Measurements from ENCODE around the gene PMEL.
"Not testable (repeated sequence)": the region's sequence is repeated elsewhere in the genome, so short reads cannot be mapped to it uniquely, and the experiment has no call there.

Gene PMEL

DNA sequence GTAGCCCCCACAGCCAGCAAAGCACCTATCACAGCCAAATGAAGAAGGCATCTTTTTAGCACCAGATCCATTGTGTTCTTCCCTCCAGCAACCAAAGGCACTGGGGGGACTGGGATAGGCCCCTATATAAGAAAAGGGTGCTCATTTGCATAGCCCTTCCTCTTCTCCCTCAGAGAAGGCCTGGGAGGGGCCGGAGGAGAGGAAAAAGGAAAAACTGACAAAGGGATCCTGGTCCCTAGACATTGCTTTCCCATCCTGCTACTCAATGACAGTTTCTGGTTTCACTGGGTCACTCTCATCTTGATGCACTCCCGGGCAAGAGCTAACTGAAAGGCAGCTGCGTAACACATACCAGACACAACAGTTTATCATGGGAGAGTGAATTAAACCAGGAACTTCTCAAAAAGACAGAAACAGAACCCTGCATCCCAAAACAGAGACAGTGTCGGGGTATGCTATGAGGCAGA lies at the start of gene PMEL:
PMEL (minus strand) TSS at position 102 of the 467 bp plus-strand sequence; CDS start at position 71, 31 bp downstream.
- H3K9me3 ChIP-seq = no peaks in the 10 kb centered on the region
- H3K9ac ChIP-seq = peak within 1 kb of the TSS; percentile 90
- TF ChIP-seq Cebpa-rat (IDR thresholded peaks at IDR 0.05) = no peak

DNA sequence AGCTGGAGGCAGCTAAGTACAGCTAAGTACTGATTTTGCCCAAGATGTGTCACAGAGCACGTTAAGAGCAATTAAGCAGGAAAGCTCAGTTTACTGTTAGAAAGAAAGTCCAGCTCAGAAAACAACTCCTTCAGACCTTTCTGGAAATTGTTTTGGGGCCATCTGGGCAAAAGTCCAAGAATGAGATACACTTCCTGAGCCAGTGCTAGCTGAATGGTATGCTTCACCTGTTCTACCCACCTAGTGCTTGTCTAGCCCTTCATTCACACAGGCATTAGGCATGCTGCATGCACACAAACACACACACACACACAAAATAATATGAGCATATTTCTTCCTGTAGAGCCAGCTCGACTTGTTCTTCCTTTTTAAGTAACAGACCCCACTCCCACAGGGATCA lies 48.4 kb upstream of the PMEL start:
- no peak for TF ChIP-seq Cebpa-rat (IDR thresholded peaks at IDR 0.05)
- Histone ChIP-seq H3K9ac (no peak overlapping the region), H3K9me3 (no peaks in the 10 kb centered on the region), H4K20me1 (no peaks in the 10 kb centered on the region), H3K27ac (no peak overlapping the region), H3K27me3 (no peaks in the 10 kb centered on the region), H3K4me1 (no peaks in the 10 kb centered on the region), H3K4me3 (no peak overlapping the region), H3K4me2 (no peak overlapping the region), H3K36me3 (no peaks in the 10 kb centered on the region)

More for the DNA sequence above, at the start of gene PMEL:
- H4K20me1 ChIP-seq = no peaks in the 10 kb centered on the region
- no peaks in the 10 kb centered on the region for H3K27me3 ChIP-seq
- H3K27ac ChIP-seq = peak within 1 kb of the TSS; percentile 73
- H3K4me2 ChIP-seq = peak within 1 kb of the TSS; percentile 98
- H3K36me3 ChIP-seq = peaks cover 29% of the 10 kb centered on the region
- H3K4me1 ChIP-seq = peaks cover 39% of the 10 kb centered on the region
- H3K4me3 ChIP-seq = peak within 1 kb of the TSS; percentile 78

DNA sequence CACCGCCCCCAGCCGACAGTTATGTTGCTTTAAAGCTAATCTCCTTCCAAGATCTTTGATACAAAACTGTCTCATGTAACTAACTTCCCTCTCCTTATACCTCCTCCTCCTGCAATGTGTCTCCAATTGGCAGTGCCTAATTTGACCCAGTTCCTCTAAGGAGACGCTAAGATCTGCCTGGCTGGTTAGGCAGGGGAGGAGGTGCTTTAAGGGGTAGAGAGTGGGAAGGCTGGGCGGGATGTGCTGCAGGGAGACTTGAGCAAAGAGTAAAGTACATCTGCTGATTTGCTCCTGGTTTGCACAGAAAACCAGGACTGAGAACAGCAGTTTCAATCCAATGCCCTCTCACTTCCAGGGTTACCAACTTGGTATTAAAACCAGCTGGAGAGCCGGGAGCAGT lies 47.6 kb upstream of the PMEL start:
- H3K9me3 ChIP-seq = no peaks in the 10 kb centered on the region
- no peaks in the 10 kb centered on the region for H4K20me1 ChIP-seq
- no peak overlapping the region for H3K27ac ChIP-seq
- no peaks in the 10 kb centered on the region for H3K27me3 ChIP-seq
- no peaks in the 10 kb centered on the region for H3K36me3 ChIP-seq
- no peak for TF ChIP-seq Cebpa-rat (IDR thresholded peaks at IDR 0.05)
- H3K4me1 ChIP-seq = no peaks in the 10 kb centered on the region
- H3K4me3 ChIP-seq = no peak overlapping the region
- H3K9ac ChIP-seq = no peak overlapping the region
- no peak overlapping the region for H3K4me2 ChIP-seq

DNA sequence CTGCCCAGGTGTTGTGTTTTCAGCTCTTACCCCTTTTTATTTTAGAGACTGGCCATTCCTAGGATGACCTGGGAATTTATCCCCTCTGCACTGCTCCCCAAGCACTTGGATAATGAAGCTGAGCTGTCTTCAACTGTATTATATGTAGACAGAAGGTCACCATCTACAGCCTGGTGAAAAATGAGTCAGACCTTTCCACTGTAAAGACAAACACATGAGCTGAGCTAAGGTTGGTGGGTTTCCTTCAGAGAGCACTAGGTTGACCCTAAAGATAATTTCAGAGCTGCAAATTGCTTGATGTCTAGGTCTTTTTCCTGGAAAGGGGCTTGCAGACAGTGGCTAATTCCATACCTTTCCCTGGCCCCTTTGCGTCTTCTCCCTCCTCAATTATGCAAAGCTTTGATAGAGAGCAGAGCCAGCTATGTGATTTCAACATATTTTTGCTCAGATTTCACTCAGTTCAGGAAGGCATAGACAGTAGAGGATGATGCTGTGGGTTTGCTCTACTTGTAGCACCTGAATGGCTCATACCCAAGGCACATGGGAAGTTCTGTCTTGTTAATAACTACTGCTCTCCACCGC lies 45.8 kb upstream of the PMEL start:
- TF ChIP-seq Cebpa-rat (IDR thresholded peaks at IDR 0.05) = no peak
- H3K4me2 ChIP-seq = no peak overlapping the region
- H4K20me1 ChIP-seq = no peaks in the 10 kb centered on the region
- H3K36me3 ChIP-seq = no peaks in the 10 kb centered on the region
- H3K4me3 ChIP-seq = no peak overlapping the region
- no peaks in the 10 kb centered on the region for H3K27me3 ChIP-seq
- H3K27ac ChIP-seq = no peak overlapping the region
- H3K4me1 ChIP-seq = peaks cover 11% of the 10 kb centered on the region
- no peak overlapping the region for H3K9ac ChIP-seq
- H3K9me3 ChIP-seq = no peaks in the 10 kb centered on the region

DNA sequence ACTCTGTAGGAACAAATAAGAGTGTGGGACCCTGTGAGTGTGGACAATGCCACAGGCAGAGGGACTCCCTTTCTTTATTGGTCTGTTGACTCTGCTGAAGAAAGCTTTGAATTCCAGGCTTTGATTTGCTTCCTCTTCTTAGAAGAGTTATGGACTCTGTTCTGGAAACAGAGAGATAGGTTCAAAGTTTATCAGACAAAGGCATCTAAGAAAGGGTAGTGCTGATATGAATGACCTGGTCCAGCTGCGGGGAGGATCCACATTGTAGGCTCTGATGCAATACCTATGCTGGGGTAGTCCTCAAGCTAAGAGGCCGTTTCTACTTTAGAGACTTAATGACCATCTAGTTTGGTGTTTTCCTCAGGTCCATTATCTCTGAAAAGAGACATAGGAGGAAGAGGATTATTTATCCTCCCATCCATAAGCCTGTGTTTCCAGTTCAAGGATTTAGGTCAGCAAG lies 44.3 kb upstream of the PMEL start:
- H3K9me3 ChIP-seq = no peaks in the 10 kb centered on the region
- no peaks in the 10 kb centered on the region for H3K36me3 ChIP-seq
- H3K4me1 ChIP-seq = peaks cover 11% of the 10 kb centered on the region
- TF ChIP-seq Cebpa-rat (IDR thresholded peaks at IDR 0.05) = no peak
- no peak overlapping the region for H3K4me2 ChIP-seq
- H3K27me3 ChIP-seq = no peaks in the 10 kb centered on the region
- H4K20me1 ChIP-seq = no peaks in the 10 kb centered on the region
- H3K4me3 ChIP-seq = no peak overlapping the region
- H3K9ac ChIP-seq = no peak overlapping the region
- no peak overlapping the region for H3K27ac ChIP-seq

DNA sequence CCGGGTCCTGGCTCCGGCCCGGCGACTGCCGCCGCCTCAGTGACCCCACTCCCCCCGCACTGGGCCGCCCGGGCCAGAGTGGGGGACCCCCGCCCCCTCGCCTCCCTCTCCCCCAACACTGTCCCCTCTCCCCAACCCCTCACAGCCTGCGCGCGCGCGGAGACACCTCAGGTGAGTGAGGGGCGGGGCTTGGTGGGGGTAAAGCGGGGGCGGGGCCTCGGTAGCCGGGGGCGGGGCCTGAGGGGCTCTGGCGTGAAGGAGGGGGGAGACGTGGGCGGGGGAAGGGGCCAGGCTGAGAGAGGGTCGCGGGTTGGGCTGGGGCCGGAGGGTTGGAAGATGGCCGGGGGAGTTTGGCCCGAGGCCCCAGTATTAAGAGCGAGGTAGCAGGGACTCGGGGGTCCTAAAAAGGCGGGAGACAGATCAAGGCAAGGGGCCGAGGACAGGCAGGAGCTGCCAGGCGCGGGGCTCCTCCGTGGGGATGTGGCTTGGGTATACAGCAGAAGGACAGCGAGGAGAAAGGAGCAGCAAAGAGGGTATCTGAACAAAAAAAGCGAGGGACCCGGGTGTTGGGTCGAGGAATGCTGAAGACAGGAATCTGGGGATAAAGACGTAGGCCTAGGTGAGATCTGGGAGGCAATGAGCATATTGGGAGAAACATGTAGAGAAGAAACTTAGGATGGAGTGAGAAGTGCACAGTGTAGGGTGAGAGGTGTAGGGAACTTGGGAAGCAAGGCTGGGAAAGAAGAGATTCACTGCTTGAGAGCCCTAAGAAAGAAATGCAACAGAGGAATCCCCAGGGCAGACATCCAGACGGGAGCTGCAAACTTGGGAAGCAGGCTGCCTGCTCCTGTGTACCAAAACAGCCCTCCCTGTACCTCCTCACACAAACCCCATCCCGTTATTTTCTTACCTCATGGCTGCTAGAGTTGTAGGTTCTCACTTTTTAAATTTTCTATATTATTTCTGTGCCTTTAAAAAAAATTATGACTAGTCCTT lies 42.0 kb upstream of the PMEL start:
- Histone ChIP-seq H3K9me3 (no peaks in the 10 kb centered on the region), H3K4me1 (peaks cover 11% of the 10 kb centered on the region), H4K20me1 (no peaks in the 10 kb centered on the region), H3K27me3 (no peaks in the 10 kb centered on the region), H3K4me2 (peak overlapping the region; percentile 86), H3K4me3 (peak overlapping the region; percentile 70), H3K36me3 (peaks cover 11% of the 10 kb centered on the region; the same call in 1 of the 2 replicates), H3K9ac (peak overlapping the region; percentile 75), H3K27ac (peak overlapping the region; percentile 65; the same call in 1 of the 2 replicates)
- TF ChIP-seq Cebpa-rat (IDR thresholded peaks at IDR 0.05) = no peak

DNA sequence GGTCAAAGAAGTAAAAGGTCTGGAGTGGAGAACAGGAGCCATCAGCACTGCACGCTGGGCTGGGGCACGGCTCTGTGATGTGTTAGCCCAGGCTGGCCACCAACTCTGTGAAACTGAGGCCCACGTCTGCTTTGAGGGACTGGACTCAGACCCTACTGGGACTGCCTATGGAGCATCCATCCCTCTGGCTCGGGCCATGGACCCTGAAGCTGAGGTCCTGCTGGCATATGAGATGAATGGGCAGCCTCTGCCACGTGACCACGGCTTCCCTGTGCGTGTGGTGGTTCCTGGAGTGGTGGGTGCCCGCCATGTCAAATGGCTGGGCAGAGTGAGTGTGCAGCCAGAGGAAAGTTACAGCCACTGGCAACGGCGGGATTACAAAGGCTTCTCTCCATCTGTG lies 38.4 kb upstream of the PMEL start:
- TF ChIP-seq Cebpa-rat (IDR thresholded peaks at IDR 0.05) = no peak
- H3K4me1 ChIP-seq = peaks cover 11% of the 10 kb centered on the region

DNA sequence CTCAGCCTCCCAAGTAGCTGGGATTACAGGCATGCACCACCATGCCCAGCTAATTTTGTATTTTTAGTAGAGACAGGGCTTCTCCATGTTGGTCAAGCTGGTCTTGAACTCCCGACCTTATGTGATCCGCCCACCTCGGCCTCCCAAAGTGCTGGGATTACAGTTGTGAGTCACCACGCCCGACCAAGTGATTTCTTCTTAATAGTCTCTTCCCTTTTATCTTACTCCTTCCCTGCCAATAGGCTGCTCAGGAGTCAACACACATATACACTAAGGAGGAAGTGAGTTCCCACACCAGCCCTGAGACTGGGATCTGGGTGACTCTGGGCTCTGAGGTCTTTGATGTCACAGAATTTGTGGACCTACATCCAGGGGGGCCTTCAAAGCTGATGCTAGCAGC lies 37.5 kb upstream of the PMEL start:
- not testable (repeated sequence) for H3K9ac ChIP-seq, H3K27me3 ChIP-seq, H3K4me3 ChIP-seq, H3K27ac ChIP-seq, H3K4me2 ChIP-seq, H3K9me3 ChIP-seq, H4K20me1 ChIP-seq
- Histone ChIP-seq H3K36me3 (peaks cover 11% of the 10 kb centered on the region; the same call in 1 of the 2 replicates), H3K4me1 (peaks cover 11% of the 10 kb centered on the region)

More for the DNA sequence above, 38.4 kb upstream of the PMEL start:
- no peaks in the 10 kb centered on the region for H3K27me3 ChIP-seq
- H3K4me2 ChIP-seq = no peak overlapping the region
- H3K9me3 ChIP-seq = no peaks in the 10 kb centered on the region
- H3K9ac ChIP-seq = no peak overlapping the region
- no peaks in the 10 kb centered on the region for H4K20me1 ChIP-seq
- H3K4me3 ChIP-seq = no peak overlapping the region
- H3K27ac ChIP-seq = no peak overlapping the region
- peaks cover 11% of the 10 kb centered on the region; the same call in 1 of the 2 replicates for H3K36me3 ChIP-seq

DNA sequence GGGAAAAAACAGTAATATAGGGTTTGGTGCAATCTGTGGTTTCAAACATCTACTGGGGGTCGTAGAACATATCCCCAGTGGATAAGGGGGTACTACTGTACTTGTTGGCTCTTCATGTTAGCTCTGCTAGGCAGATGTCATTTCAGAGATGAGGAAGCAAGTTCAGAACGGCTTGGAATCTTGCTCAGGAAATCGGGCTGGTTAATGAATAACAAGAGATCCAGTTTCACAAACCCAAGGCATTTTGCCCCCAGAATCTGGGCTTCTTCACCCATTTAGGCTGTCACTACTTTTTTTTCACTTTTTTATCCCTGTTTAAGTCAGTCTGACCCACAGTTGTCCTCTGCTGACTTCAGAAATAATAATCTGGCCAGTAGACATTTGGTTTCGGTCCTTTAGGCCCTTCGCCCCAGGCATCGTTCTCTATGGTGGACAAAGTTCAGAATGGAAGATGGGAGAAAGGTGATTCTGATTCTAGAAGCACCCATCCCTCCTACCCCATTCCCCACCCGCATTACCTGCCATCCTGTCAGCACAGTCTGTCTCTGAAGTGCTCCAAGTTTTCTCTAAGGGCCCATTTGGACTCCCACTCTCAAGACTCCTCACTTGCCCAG lies 35.8 kb upstream of the PMEL start:
- no peak for TF ChIP-seq Cebpa-rat (IDR thresholded peaks at IDR 0.05)
- Histone ChIP-seq H4K20me1 (no peaks in the 10 kb centered on the region), H3K4me2 (no peak overlapping the region), H3K4me1 (peaks cover 9% of the 10 kb centered on the region), H3K4me3 (no peak overlapping the region), H3K27me3 (no peaks in the 10 kb centered on the region), H3K27ac (no peak overlapping the region), H3K36me3 (peaks cover 16% of the 10 kb centered on the region), H3K9ac (no peak overlapping the region), H3K9me3 (no peaks in the 10 kb centered on the region)

DNA sequence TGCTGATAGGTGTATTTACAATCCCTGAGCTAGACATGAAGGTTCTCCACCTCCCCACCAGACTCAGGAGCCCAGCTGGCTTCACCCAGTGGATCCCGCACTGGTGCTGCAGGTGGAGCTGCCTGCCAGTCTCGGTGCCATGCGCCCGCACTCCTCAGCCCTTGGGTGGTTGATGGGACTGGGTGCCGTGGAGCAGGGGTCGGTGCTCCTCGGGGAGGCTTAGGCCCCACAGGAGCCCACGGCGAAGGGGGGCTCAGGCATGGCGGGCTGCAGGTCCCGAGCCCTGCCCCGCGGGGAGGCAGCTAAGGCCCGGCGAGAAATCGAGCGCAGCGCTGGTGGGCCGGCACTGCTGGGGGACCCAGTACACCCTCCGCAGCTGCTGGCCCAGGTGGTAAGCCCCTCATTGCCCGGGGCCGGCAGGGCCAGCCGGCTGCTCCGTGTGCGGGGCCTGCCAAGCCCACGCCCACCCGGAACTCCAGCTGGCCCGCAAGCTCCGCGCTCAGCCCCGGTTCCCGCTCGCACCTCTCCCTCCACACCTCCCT lies 34.2 kb upstream of the PMEL start:
- H3K4me2 ChIP-seq, H4K20me1 ChIP-seq, H3K4me1 ChIP-seq, H3K27ac ChIP-seq, H3K27me3 ChIP-seq, H3K9me3 ChIP-seq, H3K9ac ChIP-seq, H3K4me3 ChIP-seq: not testable (repeated sequence)
- H3K36me3 ChIP-seq = peaks cover 23% of the 10 kb centered on the region

DNA sequence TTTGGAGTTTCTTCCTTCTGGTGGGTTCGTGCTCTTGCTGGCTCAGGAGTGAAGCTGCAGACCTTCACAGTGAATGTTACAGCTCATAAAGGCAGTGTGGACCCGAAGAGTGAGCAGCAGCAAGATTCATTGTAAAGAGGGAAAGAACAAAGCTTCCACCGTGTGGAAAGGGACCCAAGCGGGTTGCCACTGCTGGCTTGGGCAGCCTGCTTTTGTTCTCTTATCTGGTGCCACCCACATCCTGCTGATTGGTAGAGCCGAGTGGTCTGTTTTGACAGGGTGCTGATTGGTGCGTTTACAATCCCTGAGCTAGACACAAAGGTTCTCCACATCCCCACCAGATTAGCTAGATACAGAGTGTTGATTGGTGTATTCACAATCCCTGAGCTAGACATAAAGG lies 33.7 kb upstream of the PMEL start:
- H3K27ac ChIP-seq, H3K9me3 ChIP-seq, H4K20me1 ChIP-seq, H3K9ac ChIP-seq, H3K27me3 ChIP-seq, H3K4me2 ChIP-seq, H3K4me1 ChIP-seq, H3K4me3 ChIP-seq: not testable (repeated sequence)
- peaks cover 25% of the 10 kb centered on the region for H3K36me3 ChIP-seq

Measured in BLaER1 (cell line).